Endometrial microvascular endothelial cells (primary cell): ENCODE measurements around the gene ZNF202. TPM values are rescaled to one million over a fixed set of nuclear protein-coding genes. Genes with fewer than 3 reads are reported as not detected.

Experiments
- in situ Hi-C: cut with HindIII; loops from 2 replicates; pipeline ENCODE4 v1.10.0; 2017; ENCODE audit warnings: low sequenced_read_pairs, low pct_unique_long_range_greater_than_20kb; ENCODE audit errors: inconsistent ontology term
- total RNA-seq: library from RNA; depleted of rRNA; stranded (reverse); fragments of >200 nt; gene quantifications from one replicate; pipeline ENCODE4 v1.2.3, GENCODE V29; 2015; ENCODE audit errors: inconsistent ontology term

Gene ZNF202
- total RNA-seq, 1 donor from 2014 or later = 8.3 TPM

GRCh38 chr11:123695231-123695630 is 46.2 kb downstream of the ZNF202 start:
- in situ Hi-C loops = no loop called here

GRCh38 chr11:123694551-123694950 is 46.9 kb downstream of the ZNF202 start:
- in situ Hi-C loops = no loop called here

GRCh38 chr11:123692961-123693360 is 48.5 kb downstream of the ZNF202 start:
- in situ Hi-C loops = no loop called here

GRCh38 chr11:123690485-123690884 is 51.0 kb downstream of the ZNF202 start:
- in situ Hi-C loops = no loop called here

- in situ Hi-C loops = no loop called here
Measured at GRCh38 chr11:123684601-123685000, 56.9 kb downstream of the ZNF202 start.

GRCh38 chr11:123683428-123684170 is 57.9 kb downstream of the ZNF202 start:
- in situ Hi-C loops = no loop called here

GRCh38 chr11:123682696-123683410 is 58.6 kb downstream of the ZNF202 start:
- in situ Hi-C loops = no loop called here

GRCh38 chr11:123681030-123681429 is 60.4 kb downstream of the ZNF202 start:
- in situ Hi-C loops = no loop called here

- in situ Hi-C loops = no loop called here
Measured at GRCh38 chr11:123678246-123678645, 63.2 kb downstream of the ZNF202 start.

- in situ Hi-C loops = no loop called here
Measured at GRCh38 chr11:123677510-123677909, 64.0 kb downstream of the ZNF202 start.

GRCh38 chr11:123674297-123674696 is 67.2 kb downstream of the ZNF202 start:
- in situ Hi-C loops = no loop called here

Other genes with a start within 250 kb of the ZNF202 start
- 0.56 TPM for gene SCN3B, start 87.0 kb downstream of the ZNF202 start, total RNA-seq
- not detected for gene OR6X1, start 12.9 kb upstream of the ZNF202 start, total RNA-seq
- not detected for gene OR6M1, start 64.7 kb upstream of the ZNF202 start, total RNA-seq
- gene TMEM225, start 144.0 kb upstream of the ZNF202 start, total RNA-seq = not detected
- not detected for gene OR8D4, start 160.5 kb upstream of the ZNF202 start, total RNA-seq
- not detected for gene OR4D5, start 198.0 kb upstream of the ZNF202 start, total RNA-seq
- not detected for gene OR6T1, start 202.2 kb upstream of the ZNF202 start, total RNA-seq
- not detected for gene OR10S1, start 236.1 kb upstream of the ZNF202 start, total RNA-seq